Bronchial epithelial cell (primary cell): Measurements from ENCODE around the gene NHLRC3. TPM values are rescaled to one million over a fixed set of nuclear protein-coding genes. Genes with fewer than 3 reads are reported as not detected.

Experiments used
- DNase-seq: peaks from one replicate; pipeline ENCODE4 v3.0.0-alpha.2; 2010; ENCODE audit warnings: low read depth
- FAIRE-seq: peaks from 2 replicates; lab custom pipeline; 2011; peaks lifted over from hg19 to GRCh38; lab: Jason Lieb, UNC
- H3K27me3 ChIP-seq: 2 replicates; pipeline ENCODE4 v1.5.1; 2011; ENCODE audit warnings: low read length; ENCODE audit not compliant: control insufficient read depth, insufficient read depth
- H3K36me3 ChIP-seq: 2 replicates; pipeline ENCODE4 v1.5.1; 2011; ENCODE audit warnings: low read length; ENCODE audit not compliant: control insufficient read depth, insufficient read depth
- H3K4me3 ChIP-seq: 2 replicates; pipeline ENCODE4 v1.5.1; 2011; ENCODE audit warnings: mild to moderate bottlenecking, low read depth, low read length, control low read depth
- total RNA-seq: library from RNA; depleted of rRNA; stranded (reverse); fragments of >200 nt; gene quantifications from 2 replicates; pipeline ENCODE4 v1.2.1, GENCODE V29; 2014
- TF ChIP-seq, protein P1 (sequence below): IDR thresholded peaks from 2 replicates; pipeline ENCODE4 v1.5.1; 2011; ENCODE audit warnings: mild to moderate bottlenecking, moderate library complexity, low read length, control low read depth, inconsistent platforms; ENCODE audit not compliant: insufficient read depth, severe bottlenecking

NHLRC3 gene
- total RNA-seq, 1 donor from 2014 or later: 9.0 TPM

DNA sequence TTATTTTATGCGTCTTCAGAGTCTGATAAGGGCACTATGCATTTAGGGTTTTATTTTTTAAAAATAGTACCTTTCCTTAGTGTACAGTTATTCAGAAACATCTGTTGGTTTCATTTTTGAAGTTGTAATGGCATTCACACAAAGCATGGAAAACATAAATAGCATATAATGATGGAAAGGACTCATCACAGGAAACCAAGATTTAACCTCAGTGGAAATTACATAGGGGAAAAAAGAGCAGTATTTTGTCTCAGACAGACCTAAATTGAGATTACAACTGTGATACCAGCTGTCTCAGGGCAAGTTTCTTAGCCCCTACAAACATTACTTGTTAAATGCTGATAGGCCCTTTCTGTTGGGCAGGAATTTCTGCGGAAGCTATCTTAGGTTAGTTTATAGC, 57.2 kb downstream of the NHLRC3 start:
- Histone ChIP-seq H3K4me3 (no peak overlapping the region), H3K27me3 (peaks cover 2% of the 10 kb centered on the region), H3K36me3 (no peaks in the 10 kb centered on the region)
- DNase-seq (no peak), FAIRE-seq (no peak)
- TF ChIP-seq, protein P1, sequence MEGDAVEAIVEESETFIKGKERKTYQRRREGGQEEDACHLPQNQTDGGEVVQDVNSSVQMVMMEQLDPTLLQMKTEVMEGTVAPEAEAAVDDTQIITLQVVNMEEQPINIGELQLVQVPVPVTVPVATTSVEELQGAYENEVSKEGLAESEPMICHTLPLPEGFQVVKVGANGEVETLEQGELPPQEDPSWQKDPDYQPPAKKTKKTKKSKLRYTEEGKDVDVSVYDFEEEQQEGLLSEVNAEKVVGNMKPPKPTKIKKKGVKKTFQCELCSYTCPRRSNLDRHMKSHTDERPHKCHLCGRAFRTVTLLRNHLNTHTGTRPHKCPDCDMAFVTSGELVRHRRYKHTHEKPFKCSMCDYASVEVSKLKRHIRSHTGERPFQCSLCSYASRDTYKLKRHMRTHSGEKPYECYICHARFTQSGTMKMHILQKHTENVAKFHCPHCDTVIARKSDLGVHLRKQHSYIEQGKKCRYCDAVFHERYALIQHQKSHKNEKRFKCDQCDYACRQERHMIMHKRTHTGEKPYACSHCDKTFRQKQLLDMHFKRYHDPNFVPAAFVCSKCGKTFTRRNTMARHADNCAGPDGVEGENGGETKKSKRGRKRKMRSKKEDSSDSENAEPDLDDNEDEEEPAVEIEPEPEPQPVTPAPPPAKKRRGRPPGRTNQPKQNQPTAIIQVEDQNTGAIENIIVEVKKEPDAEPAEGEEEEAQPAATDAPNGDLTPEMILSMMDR: no peak

GRCh38 chr13:39099231-39099630, 61.0 kb downstream of the NHLRC3 start:
- H3K4me3 ChIP-seq: no peak overlapping the region
- TF ChIP-seq, protein P1: no peak
- no peak for DNase-seq
- H3K36me3 ChIP-seq: no peaks in the 10 kb centered on the region
- H3K27me3 ChIP-seq: peaks cover 2% of the 10 kb centered on the region
- no peak for FAIRE-seq

Other genes starting within 250 kb of the NHLRC3 start
- gene STOML3, start 47.6 kb upstream of the NHLRC3 start, total RNA-seq: not detected in 2 replicates
- 9.5 and 14.8 TPM in 2 replicates for gene PROSER1, start 367 bp upstream of the NHLRC3 start, total RNA-seq